RWPE2 (cell line): Measurements from ENCODE around the gene KBTBD4.
A peak's percentile ranks its signal among the peaks of the same experiment; 100 is the strongest.

Source experiments
- ATAC-seq: fragments of 200-7000 bp; cut with Tn5 transposase; 3 replicates; pipeline ENCODE4 v1.9.1; 2021; ENCODE audit warnings: low read depth
- DNase-seq: peaks from one replicate; pipeline ENCODE4 v3.0.0-alpha.2; 2020; ENCODE audit warnings: low spot score
- H3K27ac ChIP-seq: fragments of 450-650 bp; 2 replicates; pipeline ENCODE4 v1.5.1; 2017; ENCODE audit warnings: mild to moderate bottlenecking; ENCODE audit not compliant: poor library complexity, severe bottlenecking
- H3K27me3 ChIP-seq: fragments of 250-450 bp; sonication (Bioruptor Pico); 2 replicates; pipeline ENCODE4 v1.5.1; 2021; ENCODE audit warnings: mild to moderate bottlenecking, moderate library complexity; ENCODE audit not compliant: insufficient read depth, poor library complexity, severe bottlenecking
- H3K36me3 ChIP-seq: fragments of 250-450 bp; sonication (Bioruptor Pico); 2 replicates; pipeline ENCODE4 v1.5.1; 2020; ENCODE audit warnings: low read depth, mild to moderate bottlenecking, moderate library complexity
- H3K4me1 ChIP-seq: fragments of 250-450 bp; sonication (Bioruptor Pico); 2 replicates; pipeline ENCODE4 v1.5.1; 2021; ENCODE audit warnings: mild to moderate bottlenecking, moderate library complexity; ENCODE audit not compliant: insufficient read depth, poor library complexity, severe bottlenecking
- H3K4me3 ChIP-seq: fragments of 250-450 bp; sonication (Bioruptor Pico); 2 replicates; pipeline ENCODE4 v1.5.1; 2021; ENCODE audit warnings: mild to moderate bottlenecking, moderate library complexity; ENCODE audit not compliant: severe bottlenecking
- H3K9me3 ChIP-seq: fragments of 250-450 bp; sonication (Bioruptor Pico); 2 replicates; pipeline ENCODE4 v1.5.1; 2021; ENCODE audit warnings: mild to moderate bottlenecking, moderate library complexity; ENCODE audit not compliant: severe bottlenecking
- CTCF ChIP-seq: fragments of 450-650 bp; IDR thresholded peaks from one replicate; pipeline ENCODE4 v1.5.1; 2017; ENCODE audit warnings: mild to moderate bottlenecking, moderate library complexity; ENCODE audit not compliant: poor library complexity, severe bottlenecking

The KBTBD4 gene

DNA sequence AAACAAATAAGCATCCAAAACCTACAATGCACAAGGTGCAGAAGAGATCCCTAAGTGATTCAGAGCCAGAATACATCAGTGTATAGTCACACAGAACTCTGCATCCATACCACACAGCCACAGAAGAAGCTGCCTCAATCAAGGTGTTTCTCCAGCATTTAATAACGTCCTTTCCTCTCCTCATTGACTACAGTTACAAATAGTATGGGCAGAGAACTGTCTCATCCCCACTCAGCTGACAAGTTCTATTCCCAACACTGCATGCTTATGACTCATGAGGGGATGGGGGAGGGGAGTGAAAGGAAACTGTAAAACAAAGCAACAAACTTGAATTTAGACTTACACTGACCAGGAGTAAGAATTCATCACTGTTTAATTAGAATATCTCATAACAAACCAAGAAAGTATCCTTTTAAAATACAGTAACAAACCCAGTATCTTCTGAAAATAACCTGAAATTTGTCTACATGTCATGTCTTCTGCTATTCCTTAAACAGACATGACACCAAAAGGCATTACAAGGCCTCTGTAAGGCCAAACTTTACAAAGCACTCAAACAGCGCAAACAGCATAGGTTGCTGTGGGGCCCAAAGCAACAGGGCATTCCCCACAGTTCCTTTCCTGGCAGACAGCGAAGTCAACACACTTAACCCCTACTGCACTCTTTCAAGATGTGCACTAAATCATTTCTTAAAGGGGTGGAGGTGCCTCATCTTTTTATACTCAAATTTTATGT, 55.1 kb downstream of the KBTBD4 start:
- Histone ChIP-seq H3K27me3 (no peaks in the 10 kb centered on the region), H3K36me3 (peaks cover 25% of the 10 kb centered on the region; the same call in 1 of the 2 replicates), H3K4me3 (no peak overlapping the region), H3K9me3 (no peaks in the 10 kb centered on the region), H3K4me1 (peaks cover 36% of the 10 kb centered on the region), H3K27ac (peak overlapping the region; percentile 81)
- DNase-seq (no peak), ATAC-seq (peak; percentile 84)
- TF ChIP-seq CTCF, result no peak
